HEK293 (cell line): Measurements from ENCODE around the gene ABHD16B.
A peak's percentile ranks its signal among the peaks of the same experiment; 100 is the strongest.
"Not testable (repeated sequence)": the region's sequence is repeated elsewhere in the genome, so short reads cannot be mapped to it uniquely, and the experiment has no call there.

Experiments
- CTCF ChIA-PET: fragments of 350-600 bp; formaldehyde crosslinking; extraction: SDS; loops from one replicate; lab custom pipeline; 2021; ENCODE audit warnings: antibody characterized with exemption; lab: Yijun Ruan, JAX
- POLR2A ChIA-PET: fragments of 300-600 bp; formaldehyde crosslinking; extraction: SDS; loops from one replicate; lab custom pipeline; 2020; ENCODE audit warnings: antibody characterized with exemption, inconsistent platforms; lab: Yijun Ruan, JAX
- H3K27ac ChIP-seq: fragments of 200-500 bp; sonication (Bioruptor generic); 2 replicates; pipeline ENCODE4 v1.5.1; 2014; ENCODE audit warnings: low read depth, low read length, control low read depth, inconsistent platforms; ENCODE audit errors: extremely low read depth
- H3K36me3 ChIP-seq, 2 experiments: fragments of 200-500 bp in 1 of 2; sonication (Bioruptor generic) in 1 of 2; 1 replicate in 1 of 2; 2 replicates in 1 of 2; pipeline ENCODE4 v1.5.1; 2014 to 2017; ENCODE audit warnings: inconsistent platforms in 2 of 2, low read length in 2 of 2; ENCODE audit not compliant: control insufficient read depth in 2 of 2, insufficient read depth in 1 of 2
- H3K4me1 ChIP-seq: fragments of 200-500 bp; sonication (Bioruptor generic); 2 replicates; pipeline ENCODE4 v1.5.1; 2014; ENCODE audit warnings: mild to moderate bottlenecking, low read length, inconsistent platforms; ENCODE audit not compliant: control insufficient read depth, insufficient read depth
- H3K4me3 ChIP-seq: 2 replicates; pipeline ENCODE4 v1.5.1; 2011; ENCODE audit warnings: low read depth, mild to moderate bottlenecking, control low read depth, low read length, moderate library complexity
- H3K9me3 ChIP-seq: fragments of 200-500 bp; sonication (Bioruptor generic); 2 replicates; pipeline ENCODE4 v1.5.1; 2014; ENCODE audit warnings: low read depth, low read length, inconsistent platforms; ENCODE audit not compliant: control insufficient read depth, insufficient read depth
- ATF2 ChIP-seq: fragments of 450-650 bp; formaldehyde crosslinking; IDR thresholded peaks from 2 replicates; pipeline ENCODE4 v1.5.1; 2016; ENCODE audit warnings: missing biosample characterization, missing genetic modification characterization, low read depth
- EGR2 ChIP-seq: fragments of 450-650 bp; formaldehyde crosslinking; IDR thresholded peaks from 2 replicates; pipeline ENCODE4 v1.5.1; 2016; ENCODE audit warnings: low read depth, missing biosample characterization, missing genetic modification characterization
- SCRT2 ChIP-seq: fragments of 450-650 bp; formaldehyde crosslinking; IDR thresholded peaks from 2 replicates; pipeline ENCODE4 v1.5.1; 2016; ENCODE audit warnings: missing biosample characterization, missing genetic modification characterization
- ZFHX2 ChIP-seq: fragments of 450-650 bp; formaldehyde crosslinking; conservative IDR thresholded peaks from 2 replicates; pipeline ENCODE4 v1.5.1; 2016; ENCODE audit warnings: missing biosample characterization, missing genetic modification characterization
- ZNF266 ChIP-seq: fragments of 450-650 bp; formaldehyde crosslinking; IDR thresholded peaks from 2 replicates; pipeline ENCODE4 v1.5.1; 2016; ENCODE audit warnings: missing biosample characterization, missing genetic modification characterization, low read depth
- ZNF449 ChIP-seq: fragments of 450-650 bp; formaldehyde crosslinking; IDR thresholded peaks from 2 replicates; pipeline ENCODE4 v1.5.1; 2017; ENCODE audit warnings: missing biosample characterization, mild to moderate bottlenecking, missing genetic modification characterization, moderate library complexity
- ZNF529 ChIP-seq: fragments of 450-650 bp; formaldehyde crosslinking; IDR thresholded peaks from 2 replicates; pipeline ENCODE4 v1.5.1; 2017; ENCODE audit warnings: missing genetic modification characterization, missing biosample characterization; ENCODE audit not compliant: insufficient replicate concordance
- ZNF791 ChIP-seq: fragments of 450-650 bp; formaldehyde crosslinking; IDR thresholded peaks from 2 replicates; pipeline ENCODE4 v1.5.1; 2016; ENCODE audit warnings: missing biosample characterization, missing genetic modification characterization
- TF ChIP-seq, protein P1 (sequence below): fragments of 450-650 bp; formaldehyde crosslinking; IDR thresholded peaks from 2 replicates; pipeline ENCODE4 v1.5.1; 2016; ENCODE audit warnings: missing biosample characterization, missing genetic modification characterization

ABHD16B gene

GRCh38 chr20:63877755-63878470, 16.6 kb downstream of the ABHD16B start:
- Histone ChIP-seq H3K36me3 (peaks cover 9 to 75% of the 10 kb centered on the region in 2 experiments; a peak in 2 of 3 replicates), H3K9me3 (no peaks in the 10 kb centered on the region), H3K4me3 (no peak overlapping the region), H3K27ac (no peak overlapping the region), H3K4me1 (no peaks in the 10 kb centered on the region)
- POLR2A ChIA-PET = interaction anchor here (0.6 to 1.3 kb wide), 2 partner anchors 13 to 132 kb away, joined by 3 read pairs; partner anchors contain the start of gene TPD52L2
- TF ChIP-seq ZNF449 (tag by site-specific recombination) (no peak), ZNF529 (tag by site-specific recombination) (no peak), SCRT2 (tag by site-specific recombination) (peak; percentile 82)
- CTCF ChIA-PET = no interaction called here

GRCh38 chr20:63878899-63879663, 17.8 kb downstream of the ABHD16B start:
- ChIA-PET POLR2A (interaction anchor here (0.6 to 1.3 kb wide), 2 partner anchors 14 to 133 kb away, joined by 3 read pairs; partner anchors contain the start of gene TPD52L2), CTCF (no interaction called here)
- Histone ChIP-seq H3K9me3 (no peaks in the 10 kb centered on the region), H3K4me3 (no peak overlapping the region), H3K36me3 (peaks cover 6 to 77% of the 10 kb centered on the region in 2 experiments; a peak in 2 of 3 replicates), H3K27ac (no peak overlapping the region), H3K4me1 (no peaks in the 10 kb centered on the region)
- TF ChIP-seq, protein P1, sequence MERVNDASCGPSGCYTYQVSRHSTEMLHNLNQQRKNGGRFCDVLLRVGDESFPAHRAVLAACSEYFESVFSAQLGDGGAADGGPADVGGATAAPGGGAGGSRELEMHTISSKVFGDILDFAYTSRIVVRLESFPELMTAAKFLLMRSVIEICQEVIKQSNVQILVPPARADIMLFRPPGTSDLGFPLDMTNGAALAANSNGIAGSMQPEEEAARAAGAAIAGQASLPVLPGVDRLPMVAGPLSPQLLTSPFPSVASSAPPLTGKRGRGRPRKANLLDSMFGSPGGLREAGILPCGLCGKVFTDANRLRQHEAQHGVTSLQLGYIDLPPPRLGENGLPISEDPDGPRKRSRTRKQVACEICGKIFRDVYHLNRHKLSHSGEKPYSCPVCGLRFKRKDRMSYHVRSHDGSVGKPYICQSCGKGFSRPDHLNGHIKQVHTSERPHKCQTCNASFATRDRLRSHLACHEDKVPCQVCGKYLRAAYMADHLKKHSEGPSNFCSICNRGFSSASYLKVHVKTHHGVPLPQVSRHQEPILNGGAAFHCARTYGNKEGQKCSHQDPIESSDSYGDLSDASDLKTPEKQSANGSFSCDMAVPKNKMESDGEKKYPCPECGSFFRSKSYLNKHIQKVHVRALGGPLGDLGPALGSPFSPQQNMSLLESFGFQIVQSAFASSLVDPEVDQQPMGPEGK = no peak
- peak; percentile 57 for TF ChIP-seq ZFHX2 (tag by site-specific recombination)
- TF ChIP-seq ZNF266 = no peak
- TF ChIP-seq ATF2 (tag by site-specific recombination) = no peak
- TF ChIP-seq ZNF791 (tag by site-specific recombination) = no peak
- TF ChIP-seq EGR2 = peak; percentile 58

DNA sequence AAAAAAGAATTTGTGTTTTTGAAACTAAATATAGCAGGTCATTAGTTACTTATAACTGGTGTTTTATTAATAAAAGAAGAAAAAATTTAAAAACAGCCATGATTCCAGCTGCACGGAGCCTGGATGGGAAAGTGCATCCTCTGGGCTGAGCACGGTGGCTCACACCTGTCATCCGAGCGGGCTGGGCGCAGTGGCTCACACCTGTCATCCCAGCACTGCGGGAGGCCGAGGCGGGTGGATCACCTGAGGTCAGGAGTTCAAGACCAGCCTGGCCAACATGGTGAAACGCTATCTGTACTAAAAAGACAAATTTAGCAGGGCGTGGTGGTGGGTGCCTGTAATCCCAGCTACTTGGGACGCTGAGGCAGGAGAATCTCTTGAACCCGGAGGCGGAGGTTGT, 19.6 kb downstream of the ABHD16B start:
- POLR2A ChIA-PET, H3K4me1 ChIP-seq, H3K9me3 ChIP-seq, H3K27ac ChIP-seq, H3K4me3 ChIP-seq: not testable (repeated sequence)
- CTCF ChIA-PET = interaction anchor here (0.6 kb wide), 1 partner anchor 289 kb away, joined by 3 read pairs; no protein-coding TSS in a partner anchor
- peaks cover 0 to 80% of the 10 kb centered on the region in 2 experiments; a peak in 2 of 3 replicates for H3K36me3 ChIP-seq
